Activated effector memory CD4-positive, alpha-beta T cell treated with Interleukin-2 at 50 U/mL for 16 hours (primary cell): ENCODE measurements around the gene SDHC.
A peak's percentile ranks its signal among the peaks of the same experiment; 100 is the strongest.

Source experiments
- DNase-seq: peaks from one replicate; pipeline ENCODE4 v3.0.0-alpha.2; 2020

Gene SDHC, protein sequence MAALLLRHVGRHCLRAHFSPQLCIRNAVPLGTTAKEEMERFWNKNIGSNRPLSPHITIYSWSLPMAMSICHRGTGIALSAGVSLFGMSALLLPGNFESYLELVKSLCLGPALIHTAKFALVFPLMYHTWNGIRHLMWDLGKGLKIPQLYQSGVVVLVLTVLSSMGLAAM

DNA sequence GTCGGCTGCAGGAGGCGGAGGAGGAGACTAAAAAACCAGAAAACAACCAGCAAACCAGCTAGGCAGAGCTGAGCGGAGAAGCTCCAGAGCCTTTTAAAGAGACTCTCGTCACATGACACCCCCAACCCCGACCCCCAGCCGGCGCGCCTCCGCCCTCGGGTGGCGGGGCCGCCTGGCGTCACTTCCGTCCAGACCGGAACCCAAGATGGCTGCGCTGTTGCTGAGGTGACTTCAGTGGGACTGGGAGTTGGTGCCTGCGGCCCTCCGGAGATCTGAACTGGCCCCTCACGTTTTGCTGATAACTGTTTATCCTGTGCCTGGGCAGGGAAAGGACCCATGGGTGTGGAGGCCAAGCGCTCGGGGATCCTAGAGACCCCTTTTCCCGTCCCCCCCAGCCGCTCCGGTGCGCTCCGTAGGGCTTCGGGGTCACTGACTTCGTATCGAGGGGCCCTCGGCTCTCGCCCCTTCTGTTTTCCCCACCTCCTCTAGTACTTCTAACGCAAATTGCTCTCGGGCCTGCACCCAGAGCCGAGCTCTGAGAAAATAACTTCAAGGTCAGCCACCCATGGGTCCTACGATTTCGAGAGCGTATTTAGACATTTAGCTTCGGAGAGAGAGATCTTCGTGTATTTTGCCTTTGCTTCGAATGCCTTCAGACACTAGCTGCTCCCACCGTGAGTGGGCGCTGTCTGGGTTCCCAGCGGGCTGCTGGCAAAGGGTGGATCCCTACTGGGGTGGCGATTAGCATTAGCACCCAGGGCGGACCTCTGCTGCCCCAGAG, at the start of gene SDHC:
TSS of gene SDHC (plus strand) at position 181 of the 781 bp plus-strand sequence. CDS start at position 206, 25 bp downstream.
- DNase-seq: peak; percentile 87

DNA sequence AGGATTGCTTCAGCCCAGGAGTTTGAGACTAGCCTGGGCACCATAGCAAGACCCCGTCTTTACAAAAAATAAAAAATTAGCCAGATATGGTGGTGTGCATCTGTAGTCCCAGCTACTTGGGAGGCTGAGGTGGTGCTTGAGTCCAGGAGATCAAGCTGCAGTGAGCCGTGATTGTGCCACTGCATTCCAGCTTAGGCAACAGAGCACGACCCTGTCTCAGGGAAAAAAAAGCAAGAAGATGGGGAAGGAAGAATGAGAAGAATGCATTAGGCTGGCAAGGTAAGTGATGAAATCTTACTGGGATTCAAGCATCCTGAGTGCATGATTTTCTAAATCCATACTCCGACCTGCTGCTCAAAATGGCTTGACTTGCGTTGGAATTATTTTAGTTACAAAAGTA, 48.9 kb upstream of the SDHC start:
- no peak for DNase-seq

DNA sequence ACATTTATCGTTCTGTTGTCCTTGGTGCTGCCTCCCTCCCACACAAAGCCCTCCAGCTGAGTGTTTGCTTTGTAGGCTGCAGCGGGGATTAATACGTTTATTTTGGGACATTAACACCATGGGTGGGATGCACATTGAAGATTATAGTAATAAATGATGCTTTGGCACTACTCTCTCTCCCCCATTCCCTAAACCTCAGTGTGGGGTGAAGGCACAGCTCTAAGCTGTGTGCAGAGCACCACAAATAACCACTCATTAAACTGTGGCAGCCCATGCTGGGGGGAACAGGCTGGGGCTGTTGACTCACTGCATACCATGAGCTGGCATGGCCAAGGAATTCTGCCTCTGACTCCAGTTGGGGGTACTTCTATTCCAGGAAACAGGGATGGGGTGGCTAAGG, 48.0 kb upstream of the SDHC start:
- DNase-seq: no peak

DNA sequence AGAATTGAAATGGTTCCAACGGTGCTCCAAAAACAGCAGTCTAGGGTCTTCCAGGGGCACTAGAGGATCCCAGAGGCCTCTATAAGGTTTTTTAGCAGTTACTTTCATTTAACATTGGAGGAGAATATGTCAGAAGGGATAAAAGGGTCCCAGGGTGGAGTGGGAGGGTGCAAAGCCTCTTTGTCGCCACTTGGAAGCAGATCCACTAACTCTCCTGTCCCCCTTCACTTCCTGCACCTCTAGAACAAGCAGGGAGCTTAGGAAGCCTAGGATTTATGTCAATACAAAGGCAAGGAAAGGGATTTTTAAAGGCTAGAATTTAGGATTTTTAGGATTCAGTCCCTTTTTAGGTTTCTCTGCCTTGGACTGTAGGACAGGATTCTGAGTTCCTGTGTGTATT, 47.3 kb upstream of the SDHC start:
- DNase-seq: no peak

DNA sequence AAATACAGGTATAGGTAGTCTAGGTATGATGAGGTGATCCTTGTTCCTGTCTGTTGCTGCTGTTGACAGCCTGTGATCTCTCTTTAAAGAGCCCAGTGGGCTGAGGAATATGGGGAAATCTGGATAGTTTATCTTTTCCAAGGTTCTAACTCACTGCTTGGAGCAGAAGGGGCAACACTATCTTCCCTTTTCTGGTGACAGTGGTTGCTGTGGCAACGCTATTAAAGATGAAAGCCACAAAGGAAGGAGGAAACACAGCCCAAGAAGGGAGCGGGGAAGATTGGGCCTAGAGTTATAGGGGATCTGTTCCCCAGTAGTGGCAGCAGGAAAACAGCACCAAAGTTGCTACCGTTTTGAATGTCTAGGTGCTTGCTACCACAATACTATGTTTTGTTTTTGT, 46.9 kb upstream of the SDHC start:
- no peak for DNase-seq

DNA sequence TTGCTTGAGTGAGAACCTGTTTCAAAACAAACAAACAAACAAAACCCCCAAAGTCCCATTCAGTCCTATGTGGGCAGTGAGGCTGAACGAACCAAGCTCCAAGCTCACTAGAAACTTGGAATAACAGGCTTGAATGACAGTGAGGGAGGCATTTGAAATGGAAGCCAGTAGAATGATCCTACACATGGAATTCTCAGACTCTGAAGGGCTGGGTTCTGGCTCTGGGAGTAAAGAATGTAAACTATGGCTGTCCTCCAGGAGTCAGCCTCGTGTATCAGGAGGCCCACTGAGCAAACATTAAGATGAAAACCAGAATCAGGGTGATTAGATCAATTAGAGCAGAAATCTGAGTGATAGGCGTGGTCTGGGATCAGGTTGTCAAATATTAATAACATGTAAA, 40.8 kb upstream of the SDHC start:
- DNase-seq: no peak

DNA sequence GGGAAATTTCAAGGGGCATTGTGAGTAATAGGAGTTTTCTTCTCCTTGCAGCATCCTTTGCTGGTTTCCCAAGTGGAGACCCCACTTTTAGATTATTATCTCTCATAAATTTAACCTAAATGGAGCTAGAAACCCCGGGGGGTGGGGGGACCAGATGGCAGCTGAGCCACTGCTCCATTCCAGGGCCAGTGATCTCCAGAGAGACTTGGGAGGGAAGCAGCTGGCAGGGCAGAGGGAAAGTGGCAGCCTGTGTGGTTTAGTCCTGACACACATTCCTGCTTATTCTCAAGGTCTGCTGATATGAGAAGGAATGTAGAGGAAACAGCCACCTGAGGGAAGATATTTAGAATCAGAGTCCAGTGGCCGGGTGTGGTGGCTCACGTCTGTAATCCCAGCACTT, 39.3 kb upstream of the SDHC start:
- DNase-seq: no peak

DNA sequence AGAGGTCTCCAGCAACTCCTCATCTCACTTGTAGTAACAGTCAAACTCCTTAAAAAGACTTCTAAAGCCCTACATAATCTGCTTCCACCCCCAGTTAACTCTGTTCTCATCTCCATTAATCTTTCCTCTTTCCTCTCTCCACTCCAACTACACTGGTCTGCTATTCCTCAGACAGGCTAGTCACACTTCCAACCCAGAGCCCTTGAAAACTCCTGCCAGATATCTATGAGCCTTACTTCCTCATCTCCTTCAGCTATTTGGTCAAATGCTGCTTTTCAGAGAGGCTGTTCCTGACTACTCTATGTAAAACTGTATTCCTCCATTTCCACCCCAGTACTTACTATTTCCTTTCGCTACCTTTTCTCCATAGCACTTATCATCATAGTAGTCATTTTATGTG, 31.2 kb upstream of the SDHC start:
- DNase-seq: no peak

DNA sequence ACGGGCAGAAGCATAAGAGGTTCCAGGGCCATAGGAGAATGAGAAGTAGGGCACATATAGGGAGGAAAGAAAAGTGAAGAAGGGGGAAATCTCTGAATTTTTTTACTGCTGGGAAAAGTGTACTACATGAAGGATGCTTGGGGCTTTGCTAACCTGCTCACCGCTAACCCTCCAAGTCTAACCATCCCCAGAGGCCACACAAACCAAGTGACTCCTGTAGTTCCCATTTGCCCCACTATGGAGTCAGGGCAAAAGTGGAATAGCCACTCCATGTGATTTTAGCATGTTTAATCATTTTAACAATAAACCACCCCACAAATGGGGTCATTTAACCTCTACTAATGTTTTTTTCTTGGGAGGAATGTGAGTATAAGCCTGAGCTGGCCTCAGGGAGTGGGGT, 29.1 kb upstream of the SDHC start:
- DNase-seq: no peak

DNA sequence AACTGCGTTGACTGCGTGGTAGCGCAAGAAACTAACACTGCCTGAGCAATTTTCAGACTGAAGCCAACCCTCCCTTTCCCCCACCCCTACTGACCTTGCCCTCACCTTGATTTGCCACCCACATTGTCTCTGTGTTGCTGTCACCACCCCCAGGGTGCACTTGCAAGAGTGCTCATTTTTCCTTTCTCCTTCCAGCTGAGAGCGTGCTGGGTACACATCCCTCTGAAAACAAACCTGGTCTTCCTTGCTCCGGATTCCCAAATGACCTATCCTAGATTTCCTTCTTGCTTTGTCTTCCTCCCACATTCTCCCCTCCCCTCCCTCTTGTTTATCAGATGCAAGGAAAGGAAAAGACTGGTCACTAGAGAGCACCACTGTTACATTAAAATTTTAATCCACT, 28.7 kb upstream of the SDHC start:
- DNase-seq: no peak

DNA sequence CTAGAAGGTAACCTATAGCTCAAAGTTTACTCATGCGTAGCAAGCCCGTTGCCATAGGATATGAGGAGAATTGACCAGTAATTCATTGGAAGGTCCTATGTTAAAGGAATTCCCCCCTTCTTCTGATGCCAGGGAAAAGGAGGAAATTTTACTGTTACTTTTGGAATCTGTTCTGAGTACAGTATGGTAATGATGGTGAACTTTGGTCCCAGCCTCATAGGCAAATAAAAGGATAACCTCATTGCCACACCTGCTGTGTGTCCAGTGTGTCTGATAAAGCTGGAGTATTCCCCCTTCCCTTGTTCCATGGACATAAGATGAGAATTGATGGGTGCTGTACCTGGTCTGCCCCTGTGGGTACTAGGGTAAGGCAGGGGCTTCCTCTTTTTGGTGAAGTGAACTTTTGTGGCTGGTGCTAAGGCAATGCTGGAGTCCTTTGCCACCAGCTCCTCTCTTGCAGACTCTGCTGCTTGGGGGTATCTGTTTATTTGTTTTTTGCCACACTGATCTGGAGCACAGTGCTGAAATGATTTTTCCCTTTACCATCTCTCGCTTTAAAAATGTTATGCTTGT, 26.6 kb upstream of the SDHC start:
- no peak for DNase-seq

DNA sequence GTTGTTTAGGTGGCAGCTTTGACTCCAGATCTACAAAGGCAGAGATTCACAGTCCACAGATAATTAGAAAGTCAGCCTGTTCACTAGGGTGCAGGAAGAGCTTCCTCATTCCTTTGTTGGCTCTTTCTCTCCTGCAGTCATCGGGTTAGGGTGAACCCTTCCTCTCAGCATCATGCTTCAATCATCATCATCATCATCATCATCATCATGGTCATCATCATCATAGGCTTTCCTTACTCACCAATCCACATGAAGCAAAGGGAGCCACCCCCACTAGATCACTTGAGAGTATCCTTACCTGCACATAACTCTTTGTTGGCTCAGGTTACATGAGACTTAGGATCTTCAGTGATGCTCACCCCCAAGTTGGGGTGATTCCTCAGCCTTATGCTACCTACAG, 23.4 kb upstream of the SDHC start:
- DNase-seq: no peak

DNA sequence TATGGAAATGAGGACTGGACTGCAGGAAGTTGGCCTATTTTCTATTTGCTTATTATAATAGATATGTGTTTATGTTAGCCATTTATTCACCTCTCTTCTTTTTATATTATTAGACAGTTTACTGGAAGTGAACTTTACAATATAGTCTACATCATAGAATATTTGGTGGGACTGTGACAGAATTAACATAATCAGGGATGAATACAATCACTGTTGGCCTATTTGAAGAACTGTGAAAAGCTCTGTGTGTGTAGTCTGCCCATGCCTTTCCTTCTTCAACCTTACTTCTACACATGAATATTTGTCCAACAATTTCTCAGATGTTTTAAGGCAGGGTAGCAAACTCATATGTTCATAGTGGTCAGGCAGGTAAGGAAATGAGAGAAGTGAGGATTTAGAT, 16.8 kb upstream of the SDHC start:
- DNase-seq: no peak

DNA sequence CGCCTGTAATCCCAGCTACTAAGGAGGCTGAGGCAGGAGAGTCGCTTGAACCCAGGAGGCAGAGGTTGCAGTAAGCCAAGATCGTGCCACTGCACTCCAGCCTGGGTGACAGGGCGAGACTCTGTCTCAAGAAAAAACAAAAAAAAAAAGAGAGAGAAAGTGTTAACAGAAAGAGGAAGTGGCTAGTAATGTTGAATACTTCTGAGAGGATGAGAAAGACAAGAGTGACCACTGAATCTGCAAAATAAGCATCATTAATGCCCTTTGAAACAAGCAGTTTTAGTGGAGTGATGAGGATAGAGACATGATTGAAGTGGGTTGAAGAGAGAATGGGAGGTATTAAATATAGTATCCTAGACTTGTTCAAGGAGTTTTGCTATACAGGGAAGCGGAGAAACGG, 16.1 kb upstream of the SDHC start:
- no peak for DNase-seq

DNA sequence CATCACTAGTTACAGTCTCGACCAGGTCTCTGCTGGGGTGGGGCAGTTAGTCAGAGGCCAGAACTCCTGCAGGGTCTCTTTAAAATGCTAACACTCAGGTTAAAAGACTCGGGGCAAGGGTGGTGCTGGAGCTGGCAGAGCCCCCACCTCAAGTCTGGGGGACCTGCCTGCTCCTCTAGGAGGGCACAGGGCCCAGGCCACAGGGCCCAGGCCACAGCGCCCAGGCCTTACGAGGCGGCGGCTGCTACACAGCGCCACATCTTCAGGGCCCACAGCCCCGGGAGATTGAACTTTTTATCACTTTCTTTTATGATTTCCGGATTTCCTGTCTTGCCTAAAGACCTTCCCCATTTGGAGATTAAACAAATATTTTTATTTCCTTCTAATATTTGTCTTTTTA, 14.8 kb upstream of the SDHC start:
- no peak for DNase-seq

DNA sequence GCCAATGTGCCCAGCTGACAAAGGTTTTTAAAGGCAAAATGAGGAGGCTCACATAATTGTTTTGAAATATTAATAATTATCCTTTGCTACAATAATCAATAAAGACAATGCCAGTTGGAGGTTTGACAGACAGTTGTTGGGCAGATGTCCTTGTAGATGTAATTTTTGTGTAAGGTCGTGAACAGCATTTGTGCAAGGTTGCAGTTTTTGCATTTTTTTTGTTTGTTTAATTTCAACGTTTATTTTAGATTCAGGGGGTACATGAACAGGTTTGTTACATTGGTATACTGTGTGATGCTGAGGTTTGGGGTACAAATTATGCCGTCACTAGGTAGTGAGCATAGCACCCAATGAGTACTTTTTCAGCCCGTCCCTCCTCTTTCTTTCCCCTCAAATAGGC, 13.7 kb upstream of the SDHC start:
- no peak for DNase-seq

DNA sequence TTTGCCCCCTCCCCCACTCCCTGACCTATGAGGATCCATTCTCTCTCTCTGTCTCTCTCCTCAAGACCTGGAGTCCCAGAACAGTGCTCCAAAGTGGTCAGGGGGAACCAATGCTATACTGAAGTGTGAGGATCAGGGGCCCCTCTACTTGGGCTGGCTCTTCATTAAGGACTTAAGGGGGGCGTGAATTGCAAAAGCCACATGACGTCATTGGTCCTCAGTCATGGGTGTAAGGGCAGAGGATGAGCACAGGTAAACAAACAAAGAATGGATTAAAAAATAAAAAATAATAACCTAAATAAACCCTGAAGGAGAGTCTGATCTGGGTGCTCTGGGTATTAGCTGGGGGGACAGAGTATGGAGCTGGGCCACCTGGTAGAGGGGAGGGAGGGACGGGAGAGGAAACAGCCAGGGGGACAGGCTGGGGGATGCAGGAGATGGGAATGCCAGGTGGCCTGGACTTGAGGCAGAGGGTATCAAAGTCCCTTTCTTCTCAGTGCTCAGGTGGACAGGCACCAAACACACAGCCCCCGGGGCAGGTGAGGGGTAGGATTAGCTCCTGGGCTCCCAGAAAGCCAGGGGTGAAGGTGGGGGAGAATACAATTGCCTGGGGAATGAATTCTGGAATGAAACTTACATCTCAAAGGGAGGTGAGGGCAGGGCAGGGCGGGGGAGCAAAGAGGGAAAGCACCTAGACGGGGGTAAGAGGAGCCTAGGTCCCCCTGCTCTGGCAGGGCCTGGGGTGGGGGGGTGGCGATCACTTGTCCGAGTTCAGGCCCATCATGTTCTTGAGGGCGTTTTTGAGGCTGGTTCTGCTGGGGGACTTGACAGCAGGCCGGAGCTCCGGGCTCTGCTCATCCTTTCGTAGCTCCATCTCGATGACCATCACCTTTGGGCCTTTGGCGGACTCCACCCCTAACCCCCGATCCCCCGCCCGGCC, 9.0 kb upstream of the SDHC start:
- DNase-seq: no peak

DNA sequence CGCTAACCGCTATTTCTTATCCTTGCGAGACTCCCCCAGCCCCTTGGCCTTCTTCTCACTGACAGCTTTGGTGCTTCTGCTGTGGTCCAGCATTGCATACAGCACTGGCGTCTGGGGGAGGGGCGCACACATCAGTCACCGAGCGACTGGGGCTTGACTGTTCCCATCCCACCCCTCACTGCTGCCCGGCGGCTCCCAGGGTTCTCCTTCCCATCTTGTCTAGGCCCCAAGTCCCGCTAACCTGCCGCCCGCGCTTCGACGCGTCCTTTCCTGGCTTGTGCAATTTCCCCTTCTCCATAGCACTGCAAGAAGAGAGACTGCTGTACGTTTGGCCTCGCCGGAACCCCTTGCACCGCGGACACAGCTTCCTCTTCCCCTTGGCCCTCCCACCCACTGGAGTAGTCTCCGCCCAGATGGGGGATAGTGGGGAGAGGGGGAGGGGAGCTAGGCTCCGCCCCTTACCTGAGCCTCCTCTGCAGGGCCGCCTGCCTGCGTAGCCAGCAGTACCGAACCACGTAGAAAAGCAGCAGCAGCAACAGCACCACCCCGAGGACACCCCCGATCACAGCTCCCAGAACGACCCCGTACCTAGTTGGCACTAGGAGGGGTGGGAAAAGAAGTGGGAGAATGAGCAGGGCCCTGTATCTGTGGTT, 8.2 kb upstream of the SDHC start:
- DNase-seq: peak; percentile 85

DNA sequence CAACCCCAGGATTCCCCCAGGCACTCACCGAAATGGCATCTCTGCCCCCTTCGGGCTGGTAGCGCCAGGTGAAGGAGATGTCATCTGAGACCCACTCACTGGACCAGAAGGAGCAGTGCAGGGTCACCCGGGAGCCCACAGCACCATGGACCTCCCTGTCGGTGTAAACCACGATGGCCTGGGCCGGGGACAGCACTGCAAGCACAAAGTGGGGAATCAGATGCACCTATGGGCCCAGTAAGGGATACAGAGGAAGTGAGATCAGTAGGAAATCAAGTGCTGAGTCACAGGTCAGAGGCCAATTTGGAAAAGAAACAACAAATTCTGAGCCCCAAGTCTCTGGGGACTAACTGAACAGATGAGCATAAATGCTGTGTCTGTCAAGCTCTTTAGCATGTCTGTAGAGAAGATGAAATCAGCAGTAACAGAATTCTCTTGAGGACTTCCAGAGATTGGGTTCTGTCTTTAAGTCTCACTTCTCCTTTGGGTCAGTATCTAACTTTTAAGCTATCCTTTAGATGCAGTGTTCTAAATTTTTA, 6.9 kb upstream of the SDHC start:
- DNase-seq: no peak

DNA sequence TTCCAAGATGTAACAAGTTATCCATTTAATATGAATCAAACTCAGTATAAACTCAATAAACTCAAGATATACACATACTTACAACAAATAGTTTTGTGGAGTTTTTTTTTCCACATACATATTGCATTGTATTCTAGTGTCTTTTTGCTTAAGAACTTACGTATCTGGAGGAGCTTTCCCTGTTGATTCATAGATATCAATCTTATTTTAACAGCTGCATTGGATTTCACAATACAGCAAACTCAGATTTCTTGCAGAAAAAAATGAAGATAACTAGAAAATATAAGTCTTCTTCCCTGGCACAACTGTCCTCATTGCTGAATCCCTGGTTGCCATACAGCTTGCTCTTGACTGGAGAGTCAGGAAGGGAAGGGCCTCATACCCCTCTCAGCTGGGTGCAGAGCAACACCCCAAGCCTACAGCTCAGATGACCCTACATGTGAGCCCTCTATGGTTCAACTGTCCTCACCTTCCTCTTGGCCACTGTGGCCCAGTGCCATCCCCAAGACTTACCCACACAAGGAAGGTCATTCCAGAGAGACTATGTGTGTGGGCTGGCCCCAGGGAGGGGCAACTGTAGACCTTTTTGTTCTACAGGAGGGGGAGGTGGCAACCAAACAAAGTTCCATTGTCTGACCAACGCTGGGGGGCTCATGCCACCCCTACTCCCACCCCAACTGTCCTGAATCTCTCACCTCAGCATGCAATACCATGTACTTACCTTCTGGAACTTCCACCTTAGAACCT, 6.1 kb upstream of the SDHC start:
- DNase-seq: no peak

DNA sequence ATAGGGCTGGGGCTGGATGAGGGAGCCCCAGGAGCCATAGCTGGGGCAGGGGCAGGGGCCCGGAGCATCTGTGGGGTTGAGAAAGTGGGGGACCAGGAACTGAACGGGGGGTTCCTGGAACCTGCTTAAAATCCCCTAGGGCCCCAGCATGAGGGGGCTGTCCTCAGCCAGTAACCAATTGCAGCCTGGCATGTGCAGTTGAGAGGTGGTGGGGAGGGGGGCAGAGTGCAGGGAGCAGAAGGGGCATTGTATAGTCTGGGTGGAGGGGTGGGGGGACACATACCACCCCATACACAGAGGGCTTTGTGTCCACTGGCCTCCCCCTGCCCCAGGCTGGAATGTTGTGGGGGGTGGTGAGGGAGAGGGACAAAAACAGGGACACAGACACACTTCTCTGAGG, 4.3 kb upstream of the SDHC start, which contains the start of gene MPZ:
TSS of gene MPZ (minus strand) at position 101 of the 400 bp plus-strand sequence. CDS start at position 38, 63 bp downstream.
- no peak for DNase-seq
